ENCODE results near the gene C11orf21.

C11orf21 gene

DNA sequence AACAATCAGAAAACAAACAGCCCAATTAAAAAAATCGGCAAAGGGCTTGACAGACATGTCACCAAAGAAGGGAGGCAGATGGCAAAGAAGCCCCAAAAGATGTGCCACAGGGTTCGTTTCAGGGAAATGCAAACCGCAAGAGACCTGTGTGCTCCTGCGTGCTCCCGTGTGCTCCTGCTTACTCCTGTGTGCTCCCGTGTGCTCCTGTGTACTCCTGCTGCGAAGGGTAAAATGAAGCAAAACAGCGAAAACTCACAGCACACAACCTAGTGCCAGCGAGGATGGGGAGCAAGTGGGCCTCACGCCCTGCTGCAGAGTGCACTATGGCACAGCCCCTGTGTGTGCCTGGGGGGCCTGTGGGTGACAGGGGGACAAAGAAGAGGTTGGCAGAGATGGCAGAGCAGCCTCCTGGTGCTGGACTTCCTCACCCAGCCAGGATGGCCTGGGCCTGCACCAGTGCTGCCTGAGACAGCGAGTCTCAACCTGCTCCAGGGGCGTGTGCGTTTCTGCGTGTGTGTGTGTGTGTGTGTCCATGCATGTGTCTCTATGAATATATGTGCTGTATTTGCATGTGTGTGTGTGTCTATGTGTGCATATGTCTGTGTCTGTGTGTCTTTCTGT lies 45.3 kb downstream of the C11orf21 start:
- no peaks in the 10 kb centered on the region for H3K4me1 ChIP-seq (ENCODE audit: control insufficient read depth, low read length)
- no peaks in the 10 kb centered on the region for H3K9me3 ChIP-seq (ENCODE audit: control insufficient read depth, insufficient read depth, low read length)
- H3F3A ChIP-seq (ENCODE audit: control insufficient read depth, insufficient read depth) = no peaks in the 10 kb centered on the region
- H3K9me2 ChIP-seq (replicated peaks; ENCODE audit: control insufficient read depth, low read length) = no peaks in the 10 kb centered on the region
- no peaks in the 10 kb centered on the region for H4K20me1 ChIP-seq (ENCODE audit: control insufficient read depth, insufficient read depth, low read depth, low read length)
- TF ChIP-seq, protein P1, sequence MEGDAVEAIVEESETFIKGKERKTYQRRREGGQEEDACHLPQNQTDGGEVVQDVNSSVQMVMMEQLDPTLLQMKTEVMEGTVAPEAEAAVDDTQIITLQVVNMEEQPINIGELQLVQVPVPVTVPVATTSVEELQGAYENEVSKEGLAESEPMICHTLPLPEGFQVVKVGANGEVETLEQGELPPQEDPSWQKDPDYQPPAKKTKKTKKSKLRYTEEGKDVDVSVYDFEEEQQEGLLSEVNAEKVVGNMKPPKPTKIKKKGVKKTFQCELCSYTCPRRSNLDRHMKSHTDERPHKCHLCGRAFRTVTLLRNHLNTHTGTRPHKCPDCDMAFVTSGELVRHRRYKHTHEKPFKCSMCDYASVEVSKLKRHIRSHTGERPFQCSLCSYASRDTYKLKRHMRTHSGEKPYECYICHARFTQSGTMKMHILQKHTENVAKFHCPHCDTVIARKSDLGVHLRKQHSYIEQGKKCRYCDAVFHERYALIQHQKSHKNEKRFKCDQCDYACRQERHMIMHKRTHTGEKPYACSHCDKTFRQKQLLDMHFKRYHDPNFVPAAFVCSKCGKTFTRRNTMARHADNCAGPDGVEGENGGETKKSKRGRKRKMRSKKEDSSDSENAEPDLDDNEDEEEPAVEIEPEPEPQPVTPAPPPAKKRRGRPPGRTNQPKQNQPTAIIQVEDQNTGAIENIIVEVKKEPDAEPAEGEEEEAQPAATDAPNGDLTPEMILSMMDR (IDR thresholded peaks at IDR 0.05; ENCODE audit: low read depth, low read length, poor library complexity, severe bottlenecking) = no peak
- no peak for TF ChIP-seq EZH2phosphoT487 (IDR thresholded peaks at IDR 0.05; ENCODE audit: borderline replicate concordance, low read length)
- H3K36me3 ChIP-seq (ENCODE audit: control insufficient read depth, low read length) = no peaks in the 10 kb centered on the region
- no peak overlapping the region for H3K27ac ChIP-seq (ENCODE audit: low read depth, low read length)
- H3K4me2 ChIP-seq (ENCODE audit: low read length) = no peak overlapping the region
- no peak overlapping the region for H3K4me3 ChIP-seq (ENCODE audit: low read length)
- no peaks in the 10 kb centered on the region for H3K27me3 ChIP-seq (ENCODE audit: control insufficient read depth, low read length)
- no peaks in the 10 kb centered on the region for H3K79me2 ChIP-seq (ENCODE audit: control insufficient read depth, low read length)

DNA sequence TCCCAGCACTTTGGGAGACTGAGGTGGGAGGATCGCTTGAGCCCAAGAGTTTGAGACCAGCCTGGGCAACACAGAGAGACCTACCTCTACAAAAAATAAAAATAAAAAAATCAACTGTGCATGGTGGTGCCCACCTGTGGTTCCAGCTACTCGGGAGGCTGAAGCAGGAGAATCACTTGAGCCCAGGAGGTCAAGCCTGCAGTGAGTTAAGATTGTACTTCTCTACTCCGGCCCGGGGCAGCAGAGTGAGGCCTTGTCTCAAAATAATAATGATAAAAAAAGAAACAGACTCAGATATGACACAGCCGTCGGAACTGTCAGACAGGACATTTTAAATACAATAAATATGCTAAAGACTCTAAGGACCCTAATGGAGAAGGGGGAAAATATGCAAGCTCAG lies 49.7 kb downstream of the C11orf21 start:
- TF ChIP-seq, protein P1 (IDR thresholded peaks at IDR 0.05; ENCODE audit: low read depth, low read length, poor library complexity, severe bottlenecking) = no peak
- no peak for TF ChIP-seq EZH2phosphoT487 (IDR thresholded peaks at IDR 0.05; ENCODE audit: borderline replicate concordance, low read length)
- no peaks in the 10 kb centered on the region for H3F3A ChIP-seq (ENCODE audit: control insufficient read depth, insufficient read depth)
- no peaks in the 10 kb centered on the region for H3K4me1 ChIP-seq (ENCODE audit: control insufficient read depth, low read length)
- no peaks in the 10 kb centered on the region for H4K20me1 ChIP-seq (ENCODE audit: control insufficient read depth, insufficient read depth, low read depth, low read length)
- no peaks in the 10 kb centered on the region for H3K36me3 ChIP-seq (ENCODE audit: control insufficient read depth, low read length)
- no peak overlapping the region for H3K4me3 ChIP-seq (ENCODE audit: low read length)
- H3K4me2 ChIP-seq (ENCODE audit: low read length) = no peak overlapping the region
- no peaks in the 10 kb centered on the region for H3K27me3 ChIP-seq (ENCODE audit: control insufficient read depth, low read length)
- no peaks in the 10 kb centered on the region for H3K9me3 ChIP-seq (ENCODE audit: control insufficient read depth, insufficient read depth, low read length)
- no peaks in the 10 kb centered on the region for H3K9me2 ChIP-seq (replicated peaks; ENCODE audit: control insufficient read depth, low read length)
- no peaks in the 10 kb centered on the region for H3K79me2 ChIP-seq (ENCODE audit: control insufficient read depth, low read length)
- H3K27ac ChIP-seq (ENCODE audit: low read depth, low read length) = no peak overlapping the region

DNA sequence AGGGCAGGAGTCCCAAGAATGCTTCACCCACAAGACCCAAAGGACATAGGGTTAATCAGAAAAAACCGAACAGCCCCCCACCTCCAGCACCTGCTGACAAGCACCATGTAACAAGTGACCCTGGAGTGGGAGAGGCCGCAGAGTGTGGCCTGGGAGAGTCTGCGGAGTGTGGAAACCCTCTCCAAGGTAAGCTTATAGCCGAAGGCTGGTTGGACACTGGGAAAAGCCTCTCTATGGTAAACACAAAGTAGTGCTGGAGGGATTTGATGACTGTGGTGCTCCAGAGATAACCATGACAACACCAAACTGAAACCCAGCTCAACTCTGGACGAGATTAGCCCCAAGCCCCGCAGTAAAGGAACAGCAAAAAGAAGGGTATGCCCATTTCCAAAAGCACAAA lies 50.6 kb downstream of the C11orf21 start:
- H3K4me2 ChIP-seq (ENCODE audit: low read length) = no peak overlapping the region
- H3K79me2 ChIP-seq (ENCODE audit: control insufficient read depth, low read length) = no peaks in the 10 kb centered on the region
- H3K4me1 ChIP-seq (ENCODE audit: control insufficient read depth, low read length) = no peaks in the 10 kb centered on the region
- H3K9me2 ChIP-seq (replicated peaks; ENCODE audit: control insufficient read depth, low read length) = no peaks in the 10 kb centered on the region
- no peak overlapping the region for H3K4me3 ChIP-seq (ENCODE audit: low read length)
- H3K36me3 ChIP-seq (ENCODE audit: control insufficient read depth, low read length) = no peaks in the 10 kb centered on the region
- no peak overlapping the region for H3K27ac ChIP-seq (ENCODE audit: low read depth, low read length)
- no peaks in the 10 kb centered on the region for H3K9me3 ChIP-seq (ENCODE audit: control insufficient read depth, insufficient read depth, low read length)
- H3K27me3 ChIP-seq (ENCODE audit: control insufficient read depth, low read length) = no peaks in the 10 kb centered on the region
- no peaks in the 10 kb centered on the region for H3F3A ChIP-seq (ENCODE audit: control insufficient read depth, insufficient read depth)
- TF ChIP-seq EZH2phosphoT487 (IDR thresholded peaks at IDR 0.05; ENCODE audit: borderline replicate concordance, low read length) = no peak
- TF ChIP-seq, protein P1 (IDR thresholded peaks at IDR 0.05; ENCODE audit: low read depth, low read length, poor library complexity, severe bottlenecking) = no peak
- H4K20me1 ChIP-seq (ENCODE audit: control insufficient read depth, insufficient read depth, low read depth, low read length) = no peaks in the 10 kb centered on the region
